GM23248 (cell line): ENCODE measurements around the gene MARK3.

Experiments
- EZH2 ChIP-seq: fragments of 200-600 bp; sonication (generic); IDR thresholded peaks from 2 replicates; pipeline ENCODE4 v1.6.1; 2018; ENCODE audit warnings: antibody characterized with exemption, mild to moderate bottlenecking; ENCODE audit not compliant: insufficient read depth, poor library complexity, severe bottlenecking
- EZH2phosphoT487 ChIP-seq: fragments of 200-600 bp; sonication (generic); IDR thresholded peaks from 2 replicates; pipeline ENCODE4 v1.6.1; 2018; ENCODE audit warnings: antibody characterized with exemption, moderate library complexity, mild to moderate bottlenecking, low read depth; ENCODE audit not compliant: insufficient read depth

- TF ChIP-seq EZH2 (no peak), EZH2phosphoT487 (no peak)
Measured at GRCh38 chr14:103392572-103392971, 7.4 kb downstream of the MARK3 start.
